Hematopoietic multipotent progenitor cell treated with erythropoietin and hydrocortisone succinate and interleukin-3 and kit ligand, for 17 days (in vitro differentiated cells): ENCODE measurements around the gene IPO5.
"Not testable (repeated sequence)": the region's sequence is repeated elsewhere in the genome, so short reads cannot be mapped to it uniquely, and the experiment has no call there.

Experiments used
- DNase-seq: peaks from one replicate; pipeline ENCODE4 v3.0.0-alpha.2; 2015; ENCODE audit warnings: low spot score

IPO5 gene

GRCh38 chr13:98014766-98015165, 61.3 kb downstream of the IPO5 start:
- no peak for DNase-seq

GRCh38 chr13:98018293-98018692, 64.8 kb downstream of the IPO5 start:
- DNase-seq, result no peak

- no peak for DNase-seq
Observed at GRCh38 chr13:98019186-98019585, 65.7 kb downstream of the IPO5 start.

GRCh38 chr13:98020271-98020670, 66.8 kb downstream of the IPO5 start:
- no peak for DNase-seq

- DNase-seq, result no peak
Observed at GRCh38 chr13:98022210-98022609, 68.7 kb downstream of the IPO5 start.

GRCh38 chr13:98025480-98026025, 72.1 kb downstream of the IPO5 start:
- no peak for DNase-seq

- DNase-seq, result no peak
Observed at GRCh38 chr13:98026457-98026857, 73.0 kb downstream of the IPO5 start.

- DNase-seq, result no peak
Observed at GRCh38 chr13:98032168-98032567, 78.7 kb downstream of the IPO5 start.

- DNase-seq, result no peak
Observed at GRCh38 chr13:98033277-98034247, 80.1 kb downstream of the IPO5 start.

- no peak for DNase-seq
Observed at GRCh38 chr13:98035373-98035772, 81.9 kb downstream of the IPO5 start.

- not testable (repeated sequence) for DNase-seq
Observed at GRCh38 chr13:98036564-98037302, 83.3 kb downstream of the IPO5 start.

GRCh38 chr13:98039261-98039660, 85.8 kb downstream of the IPO5 start:
- DNase-seq, result no peak

- no peak for DNase-seq
Observed at GRCh38 chr13:98039964-98040363, 86.5 kb downstream of the IPO5 start.

- no peak for DNase-seq
Observed at GRCh38 chr13:98041081-98041820, 87.8 kb downstream of the IPO5 start.

GRCh38 chr13:98044301-98044700, 90.8 kb downstream of the IPO5 start:
- DNase-seq, result no peak

GRCh38 chr13:98047785-98048184, 94.3 kb downstream of the IPO5 start:
- DNase-seq, result not testable (repeated sequence)

GRCh38 chr13:98048265-98048664, 94.8 kb downstream of the IPO5 start:
- no peak for DNase-seq

- DNase-seq, result no peak
Observed at GRCh38 chr13:98050041-98050466, 96.6 kb downstream of the IPO5 start.

GRCh38 chr13:98052412-98052811, 98.9 kb downstream of the IPO5 start:
- DNase-seq, result no peak

- DNase-seq, result no peak
Observed at GRCh38 chr13:98054301-98054700, 100.8 kb downstream of the IPO5 start.

- no peak for DNase-seq
Observed at GRCh38 chr13:98055623-98056022, 102.1 kb downstream of the IPO5 start.

- DNase-seq, result no peak
Observed at GRCh38 chr13:98056839-98057410, 103.5 kb downstream of the IPO5 start.
